ENCODE results near the gene NAA80. TPM values are rescaled to one million over a fixed set of nuclear protein-coding genes. Genes with fewer than 3 reads are reported as not detected.

Gene NAA80
- total RNA-seq, 1 experiment from 2014 or later: 25.2 TPM

- Histone ChIP-seq H3K36me3 (ENCODE audit: low read depth) (no peaks in the 10 kb centered on the region), H3K4me3 (no peak overlapping the region), H3K9me3 (ENCODE audit: insufficient read depth, low read depth) (no peaks in the 10 kb centered on the region), H3K4me2 (no peak overlapping the region), H3K4me1 (replicated peaks; ENCODE audit: insufficient read depth) (no peaks in the 10 kb centered on the region; the same call in 1 of the 2 replicates), H3K9me2 (ENCODE audit: insufficient read depth) (no peaks in the 10 kb centered on the region), H4K20me1 (ENCODE audit: insufficient read depth) (no peaks in the 10 kb centered on the region), H3K27ac (no peak overlapping the region), H3K27me3 (ENCODE audit: insufficient read depth, low read depth) (no peaks in the 10 kb centered on the region), H3K79me2 (ENCODE audit: low read depth) (no peaks in the 10 kb centered on the region), H3F3A (ENCODE audit: insufficient read depth, low read depth) (0 out of 2 replicates have a peak, but pooled peaks cover 4% of the 10 kb centered on the region), H2AFZ (no peak overlapping the region)
- ChIA-PET CTCF (interaction anchor here (1.3 kb wide), 1 partner anchor 11 kb away, joined by 5 read pairs; no protein-coding TSS in a partner anchor), POLR2A (ENCODE audit: unreplicated experiment) (no interaction called here)
- intact Hi-C loops (cut with micrococcal nuclease; ENCODE audit: unreplicated experiment): loop anchor here (1.0 kb wide), 1 partner anchor 30 kb away; no protein-coding TSS in a partner anchor
- no TSS peak for BruUV-seq (replicated peaks)
- TF ChIP-seq CTCF (conservative IDR thresholded peaks at IDR 0.05): peak; percentile 62; the same call in 1 of the 2 replicates
- TF ChIP-seq EZH2 (IDR thresholded peaks at IDR 0.05; ENCODE audit: low read depth): no peak
- no peak for DNase-seq
These were observed 42.0 kb downstream of the NAA80 start for GRCh38 chr3:50256978-50257890.

GRCh38 chr3:50255251-50255615 lies 44.0 kb downstream of the NAA80 start:
- no peak overlapping the region for H3K27ac ChIP-seq
- H4K20me1 ChIP-seq (ENCODE audit: insufficient read depth): no peaks in the 10 kb centered on the region

More at GRCh38 chr3:50255251-50255615, 44.0 kb downstream of the NAA80 start:
- Histone ChIP-seq H3K4me2 (no peak overlapping the region), H3K27me3 (ENCODE audit: insufficient read depth, low read depth) (no peaks in the 10 kb centered on the region), H3K79me2 (ENCODE audit: low read depth) (peaks cover 3% of the 10 kb centered on the region), H3K4me1 (replicated peaks; ENCODE audit: insufficient read depth) (no peaks in the 10 kb centered on the region; the same call in 1 of the 2 replicates), H3F3A (ENCODE audit: insufficient read depth, low read depth) (0 out of 2 replicates have a peak, but pooled peaks cover 4% of the 10 kb centered on the region), H3K4me3 (no peak overlapping the region), H2AFZ (no peak overlapping the region), H3K9me2 (ENCODE audit: insufficient read depth) (no peaks in the 10 kb centered on the region), H3K9me3 (ENCODE audit: insufficient read depth, low read depth) (no peaks in the 10 kb centered on the region), H3K36me3 (ENCODE audit: low read depth) (no peaks in the 10 kb centered on the region)
- POLR2A ChIA-PET (ENCODE audit: unreplicated experiment): no interaction called here
- no peak for DNase-seq
- intact Hi-C loops (cut with micrococcal nuclease; ENCODE audit: unreplicated experiment): no loop called here
- CTCF ChIA-PET: no interaction called here
- TF ChIP-seq CTCF (conservative IDR thresholded peaks at IDR 0.05) (no peak), EZH2 (IDR thresholded peaks at IDR 0.05; ENCODE audit: low read depth) (no peak)
- no TSS peak for BruUV-seq (replicated peaks)

All from PC-9 (cell line).